HG03558 (cell line): Measurements from ENCODE around the gene ZCCHC2.

Experiments used
- ATAC-seq: cut with Tn5 transposase; IDR thresholded peaks from one replicate; pipeline ENCODE4 v1.9.1; 2021; ENCODE audit warnings: moderate number of reproducible peaks; ENCODE audit not compliant: unreplicated experiment; ENCODE audit errors: extremely low read depth

Gene ZCCHC2

GRCh38 chr18:62605685-62606084 lies 82.9 kb downstream of the ZCCHC2 start:
- no peak for ATAC-seq

- ATAC-seq, result no peak
Measured at GRCh38 chr18:62606106-62606505, 83.3 kb downstream of the ZCCHC2 start.

GRCh38 chr18:62607302-62607701 lies 84.5 kb downstream of the ZCCHC2 start:
- no peak for ATAC-seq

GRCh38 chr18:62607708-62608428 lies 85.0 kb downstream of the ZCCHC2 start:
- ATAC-seq, result no peak

- no peak for ATAC-seq
Measured at GRCh38 chr18:62609764-62610163, 86.9 kb downstream of the ZCCHC2 start.

GRCh38 chr18:62610351-62610700 lies 87.5 kb downstream of the ZCCHC2 start:
- no peak for ATAC-seq

GRCh38 chr18:62610701-62611411 lies 88.0 kb downstream of the ZCCHC2 start:
- no peak for ATAC-seq

GRCh38 chr18:62611453-62612288 lies 88.8 kb downstream of the ZCCHC2 start:
- ATAC-seq, result no peak

GRCh38 chr18:62612289-62612645 lies 89.4 kb downstream of the ZCCHC2 start:
- no peak for ATAC-seq

- ATAC-seq, result no peak
Measured at GRCh38 chr18:62612776-62613175, 90.0 kb downstream of the ZCCHC2 start.

- ATAC-seq, result no peak
Measured at GRCh38 chr18:62614494-62614893, 91.7 kb downstream of the ZCCHC2 start.

GRCh38 chr18:62616331-62616805 lies 93.5 kb downstream of the ZCCHC2 start:
- no peak for ATAC-seq

GRCh38 chr18:62617793-62618591 lies 95.2 kb downstream of the ZCCHC2 start:
- no peak for ATAC-seq

- ATAC-seq, result no peak
Measured at GRCh38 chr18:62618735-62619134, 95.9 kb downstream of the ZCCHC2 start.

GRCh38 chr18:62621546-62621945 lies 98.7 kb downstream of the ZCCHC2 start:
- no peak for ATAC-seq

GRCh38 chr18:62625019-62625418 lies 102.2 kb downstream of the ZCCHC2 start:
- ATAC-seq, result no peak
